ENCODE results near the gene RGS4. TPM values are rescaled to one million over a fixed set of nuclear protein-coding genes. Genes with fewer than 3 reads are reported as not detected.

RGS4 gene
- total RNA-seq (2014; rRNA removed; shearing (Covaris generic); ENCODE audit: low replicate concordance), result not detected in 2 replicates

DNA sequence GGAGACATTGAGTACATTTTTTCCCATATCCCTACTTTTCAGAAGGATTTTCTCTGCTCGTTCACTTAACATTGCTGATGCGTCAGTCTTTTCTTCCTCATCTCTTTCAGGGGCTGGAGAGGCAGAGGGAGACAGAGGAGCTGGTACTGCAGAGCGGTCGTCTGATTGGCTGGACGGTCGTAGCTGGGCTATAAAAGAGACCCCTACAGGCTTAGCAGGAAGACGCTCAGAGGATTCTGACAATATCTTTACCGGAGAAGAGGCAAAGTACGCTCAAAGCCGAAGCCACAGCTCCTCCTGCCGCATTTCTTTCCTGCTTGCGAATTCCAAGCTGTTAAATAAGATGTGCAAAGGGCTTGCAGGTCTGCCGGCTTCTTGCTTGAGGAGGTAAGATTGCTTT is at the start of gene RGS4:
Gene RGS4 (plus strand): TSS at position 220 of the 400 bp plus-strand sequence. CDS start 124 bp downstream, at position 344.
- Histone ChIP-seq H3K79me2 (ENCODE audit: low read length) (no peaks in the 10 kb centered on the region), H3K9me3 (ENCODE audit: low read length) (no peaks in the 10 kb centered on the region), H3K4me1 (ENCODE audit: low read length) (peaks cover 9% of the 10 kb centered on the region), H3K4me3 (ENCODE audit: low read length) (no peak within 1 kb of the TSS), H3K27me3 (ENCODE audit: low read length) (no peaks in the 10 kb centered on the region), H2AFZ (ENCODE audit: low read length) (no peak within 1 kb of the TSS), H3K9ac (ENCODE audit: low read length) (no peak within 1 kb of the TSS), H3K9me2 (replicated peaks; ENCODE audit: insufficient read depth, low read length) (no peaks in the 10 kb centered on the region), H4K20me1 (ENCODE audit: insufficient read depth, low read depth, low read length) (no peaks in the 10 kb centered on the region), H3K36me3 (ENCODE audit: insufficient read depth, low read length) (no peaks in the 10 kb centered on the region), H3K4me2 (ENCODE audit: low read depth, low read length, poor library complexity, severe bottlenecking) (no peak within 1 kb of the TSS), H3K27ac (ENCODE audit: low read length) (no peak within 1 kb of the TSS)
- DNase-seq, result no peak

DNA sequence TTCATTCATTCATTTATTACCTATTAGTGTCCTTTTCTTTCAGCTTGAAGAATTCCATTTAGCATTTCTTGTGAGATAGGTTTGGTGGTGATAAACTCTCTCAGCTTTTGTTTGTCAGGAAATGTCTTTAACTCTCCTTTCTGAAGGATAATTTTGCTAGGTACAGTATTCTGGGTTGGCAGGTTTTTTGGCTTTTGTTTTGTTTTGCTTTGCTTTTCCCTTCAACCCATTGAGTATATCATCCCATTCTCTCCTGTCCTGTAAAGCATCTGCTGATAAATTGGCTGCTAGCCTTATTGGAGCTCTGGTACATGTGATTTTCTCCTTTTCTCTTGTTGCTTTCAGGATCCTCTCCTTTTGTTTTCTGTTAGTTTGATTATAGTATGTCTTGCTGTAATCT is 47.0 kb upstream of the RGS4 start:
- Histone ChIP-seq H3K79me2 (ENCODE audit: low read length) (no peaks in the 10 kb centered on the region), H3K4me3 (ENCODE audit: low read length) (no peak overlapping the region), H4K20me1 (ENCODE audit: insufficient read depth, low read depth, low read length) (no peaks in the 10 kb centered on the region), H3K9me2 (replicated peaks; ENCODE audit: insufficient read depth, low read length) (no peaks in the 10 kb centered on the region; the same call in none of the 2 replicates), H2AFZ (ENCODE audit: low read length) (no peak overlapping the region), H3K27me3 (ENCODE audit: low read length) (peaks cover 7% of the 10 kb centered on the region; the same call in 1 of the 2 replicates), H3K27ac (ENCODE audit: low read length) (no peak overlapping the region), H3K9me3 (ENCODE audit: low read length) (peaks cover 16% of the 10 kb centered on the region), H3K4me1 (ENCODE audit: low read length) (no peaks in the 10 kb centered on the region), H3K9ac (ENCODE audit: low read length) (no peak overlapping the region), H3K36me3 (ENCODE audit: insufficient read depth, low read length) (no peaks in the 10 kb centered on the region), H3K4me2 (ENCODE audit: low read depth, low read length, poor library complexity, severe bottlenecking) (no peak overlapping the region)
- no peak for DNase-seq

DNA sequence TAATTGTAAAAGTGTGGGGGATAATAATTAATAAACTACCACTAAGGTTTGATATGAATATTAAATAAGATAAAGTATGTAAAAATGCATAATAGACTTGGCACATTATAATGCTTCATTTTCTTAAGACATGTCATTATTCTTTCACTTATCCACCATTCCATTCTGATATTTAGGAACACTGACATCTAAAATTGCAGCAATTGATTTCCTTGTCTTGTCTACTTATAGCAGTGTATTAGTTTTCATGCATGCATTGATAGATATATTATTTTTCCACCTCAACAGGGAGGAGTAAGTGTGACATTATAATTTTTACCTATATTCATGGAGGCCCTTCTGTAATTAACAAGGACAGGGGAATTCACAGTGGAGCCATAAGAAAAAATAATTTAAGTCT is 41.6 kb upstream of the RGS4 start:
- Histone ChIP-seq H3K9me2 (replicated peaks; ENCODE audit: insufficient read depth, low read length) (no peaks in the 10 kb centered on the region; the same call in 1 of the 2 replicates), H3K79me2 (ENCODE audit: low read length) (no peaks in the 10 kb centered on the region), H4K20me1 (ENCODE audit: insufficient read depth, low read depth, low read length) (no peaks in the 10 kb centered on the region), H2AFZ (ENCODE audit: low read length) (no peak overlapping the region), H3K4me1 (ENCODE audit: low read length) (no peaks in the 10 kb centered on the region), H3K27ac (ENCODE audit: low read length) (no peak overlapping the region), H3K9ac (ENCODE audit: low read length) (no peak overlapping the region), H3K4me3 (ENCODE audit: low read length) (no peak overlapping the region), H3K9me3 (ENCODE audit: low read length) (peaks cover 6% of the 10 kb centered on the region; the same call in 1 of the 2 replicates), H3K36me3 (ENCODE audit: insufficient read depth, low read length) (no peaks in the 10 kb centered on the region), H3K27me3 (ENCODE audit: low read length) (no peaks in the 10 kb centered on the region), H3K4me2 (ENCODE audit: low read depth, low read length, poor library complexity, severe bottlenecking) (no peak overlapping the region)
- no peak for DNase-seq

DNA sequence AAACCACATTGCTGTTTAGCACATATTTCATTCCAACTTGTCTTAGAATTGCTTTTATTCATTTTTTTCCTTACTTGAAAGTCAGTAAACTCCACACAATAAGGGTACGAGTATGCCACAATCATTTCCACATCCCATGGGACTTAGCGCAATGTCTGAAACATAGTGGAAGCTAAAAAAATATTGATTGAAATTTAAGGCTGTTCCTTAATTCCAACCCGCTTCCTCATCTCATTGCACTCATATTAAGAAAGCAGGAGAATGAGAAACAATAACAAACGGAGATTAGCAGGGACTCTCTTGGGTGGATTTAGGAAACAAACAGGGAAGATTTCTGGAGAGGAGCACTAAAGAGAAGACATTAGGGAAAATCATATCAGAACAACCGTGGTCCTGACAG is 39.3 kb upstream of the RGS4 start:
- Histone ChIP-seq H3K27ac (ENCODE audit: low read length) (no peak overlapping the region), H4K20me1 (ENCODE audit: insufficient read depth, low read depth, low read length) (no peaks in the 10 kb centered on the region), H3K4me3 (ENCODE audit: low read length) (no peak overlapping the region), H2AFZ (ENCODE audit: low read length) (no peak overlapping the region), H3K9me2 (replicated peaks; ENCODE audit: insufficient read depth, low read length) (no peaks in the 10 kb centered on the region; the same call in 1 of the 2 replicates), H3K79me2 (ENCODE audit: low read length) (no peaks in the 10 kb centered on the region), H3K36me3 (ENCODE audit: insufficient read depth, low read length) (no peaks in the 10 kb centered on the region), H3K4me1 (ENCODE audit: low read length) (no peaks in the 10 kb centered on the region), H3K27me3 (ENCODE audit: low read length) (0 out of 2 replicates have a peak, but pooled peaks cover 2% of the 10 kb centered on the region), H3K4me2 (ENCODE audit: low read depth, low read length, poor library complexity, severe bottlenecking) (no peak overlapping the region), H3K9ac (ENCODE audit: low read length) (no peak overlapping the region), H3K9me3 (ENCODE audit: low read length) (no peaks in the 10 kb centered on the region)
- no peak for DNase-seq

DNA sequence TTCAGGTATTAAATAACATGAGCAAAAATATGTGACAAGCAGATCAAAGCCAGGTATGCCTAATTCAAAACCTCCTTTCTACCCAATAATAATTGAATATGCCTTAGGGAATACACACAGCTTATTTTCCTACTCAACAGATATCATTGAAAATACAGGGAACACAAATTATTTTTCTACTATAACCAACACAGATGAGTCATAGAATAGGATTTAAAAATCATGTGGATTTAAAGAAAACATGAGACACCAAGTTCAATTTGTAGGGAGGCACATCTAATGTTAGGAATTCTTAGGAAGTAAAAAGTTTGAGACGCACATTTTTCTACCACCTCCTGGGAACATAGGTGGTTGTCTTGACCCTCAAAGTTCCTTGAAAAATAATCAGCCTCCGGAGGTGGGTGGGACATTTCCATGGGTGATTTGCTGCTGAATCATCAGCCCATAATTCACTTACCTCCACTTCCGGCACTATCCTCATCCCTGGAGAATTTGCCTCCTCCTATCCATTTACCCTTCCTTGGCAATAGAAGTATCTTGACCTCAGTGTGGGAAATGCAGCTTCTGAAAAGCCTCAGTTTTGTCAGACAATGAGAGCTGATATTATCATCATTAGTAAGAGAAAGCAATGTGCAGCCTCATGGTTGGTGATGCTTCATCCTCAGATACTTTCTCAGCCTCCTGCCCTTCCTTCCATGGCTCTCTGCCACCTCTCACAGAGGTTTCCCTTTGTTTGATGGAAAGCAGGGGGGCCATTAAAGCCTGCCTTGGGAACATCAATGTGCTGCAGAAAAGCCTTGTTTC is 33.5 kb upstream of the RGS4 start:
- Histone ChIP-seq H3K36me3 (ENCODE audit: insufficient read depth, low read length) (no peaks in the 10 kb centered on the region), H4K20me1 (ENCODE audit: insufficient read depth, low read depth, low read length) (no peaks in the 10 kb centered on the region), H3K9ac (ENCODE audit: low read length) (no peak overlapping the region), H3K9me3 (ENCODE audit: low read length) (no peaks in the 10 kb centered on the region), H3K4me3 (ENCODE audit: low read length) (no peak overlapping the region), H3K27me3 (ENCODE audit: low read length) (0 out of 2 replicates have a peak, but pooled peaks cover 2% of the 10 kb centered on the region), H3K27ac (ENCODE audit: low read length) (no peak overlapping the region), H2AFZ (ENCODE audit: low read length) (no peak overlapping the region), H3K79me2 (ENCODE audit: low read length) (no peaks in the 10 kb centered on the region), H3K9me2 (replicated peaks; ENCODE audit: insufficient read depth, low read length) (no peaks in the 10 kb centered on the region), H3K4me1 (ENCODE audit: low read length) (no peaks in the 10 kb centered on the region), H3K4me2 (ENCODE audit: low read depth, low read length, poor library complexity, severe bottlenecking) (no peak overlapping the region)
- no peak for DNase-seq

DNA sequence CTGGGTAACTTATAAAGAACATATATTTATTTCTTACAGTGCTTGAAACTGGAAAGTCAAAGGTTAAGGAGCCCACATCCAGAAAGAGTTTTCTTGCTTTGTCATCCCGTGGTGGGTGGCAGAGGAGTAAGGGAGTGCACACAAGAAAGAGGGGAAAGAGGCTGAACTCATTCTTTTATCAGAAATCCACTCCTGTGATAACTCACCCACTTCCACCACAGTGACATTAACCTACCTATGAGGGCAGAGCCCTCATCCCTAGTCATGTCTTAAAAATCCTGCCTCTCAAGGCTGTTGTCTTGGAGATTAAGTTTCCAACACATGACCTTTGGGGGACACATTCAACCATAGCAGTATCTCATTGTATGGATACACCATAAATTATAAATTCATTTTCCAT is 32.5 kb upstream of the RGS4 start:
- no peaks in the 10 kb centered on the region for H3K4me1 ChIP-seq (ENCODE audit: low read length)
- no peak overlapping the region for H2AFZ ChIP-seq (ENCODE audit: low read length)
- no peak overlapping the region for H3K4me3 ChIP-seq (ENCODE audit: low read length)
- H3K79me2 ChIP-seq (ENCODE audit: low read length), result no peaks in the 10 kb centered on the region
- H3K9ac ChIP-seq (ENCODE audit: low read length), result no peak overlapping the region
- no peaks in the 10 kb centered on the region for H3K36me3 ChIP-seq (ENCODE audit: insufficient read depth, low read length)
- no peak for DNase-seq
- H3K27me3 ChIP-seq (ENCODE audit: low read length), result 0 out of 2 replicates have a peak, but pooled peaks cover 2% of the 10 kb centered on the region
- H4K20me1 ChIP-seq (ENCODE audit: insufficient read depth, low read depth, low read length), result no peaks in the 10 kb centered on the region
- no peaks in the 10 kb centered on the region for H3K9me2 ChIP-seq (replicated peaks; ENCODE audit: insufficient read depth, low read length)
- no peaks in the 10 kb centered on the region for H3K9me3 ChIP-seq (ENCODE audit: low read length)
- no peak overlapping the region for H3K4me2 ChIP-seq (ENCODE audit: low read depth, low read length, poor library complexity, severe bottlenecking)
- H3K27ac ChIP-seq (ENCODE audit: low read length), result no peak overlapping the region

DNA sequence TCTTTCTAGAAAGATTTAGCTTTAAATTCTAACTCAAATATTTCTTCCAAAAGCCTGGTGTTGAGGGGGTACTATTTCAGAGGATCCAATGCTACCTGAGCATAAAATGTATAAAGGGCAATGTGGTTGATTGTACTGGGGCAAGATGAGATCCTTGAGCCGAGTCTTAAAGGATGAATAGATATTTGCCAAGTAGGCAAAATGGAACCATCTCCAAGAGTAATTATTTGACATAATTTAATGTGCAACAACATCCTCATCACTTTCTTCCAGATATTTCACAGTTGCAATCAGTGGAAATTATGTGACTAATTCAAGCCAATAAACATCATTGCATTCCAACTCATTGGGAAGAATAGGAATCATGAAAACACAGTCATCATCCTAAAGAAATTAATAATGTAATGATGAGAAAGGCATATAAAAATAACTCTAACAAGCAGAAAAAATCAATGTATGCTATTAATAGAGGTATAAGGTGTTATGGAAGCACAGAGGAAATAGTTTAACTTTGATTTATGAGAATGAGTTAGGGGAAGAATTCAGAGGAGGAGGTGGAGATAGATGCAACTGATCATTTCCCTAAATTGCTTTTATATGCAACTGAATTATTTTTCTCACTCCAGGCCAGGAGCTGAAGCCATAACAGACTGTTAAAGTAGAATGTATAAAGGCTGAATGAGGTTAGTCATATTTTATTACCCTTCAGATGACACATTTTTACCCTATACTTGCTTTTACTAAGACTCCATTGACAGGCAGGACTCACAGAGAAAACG is 30.0 kb upstream of the RGS4 start:
- Histone ChIP-seq H3K9ac (ENCODE audit: low read length) (no peak overlapping the region), H2AFZ (ENCODE audit: low read length) (no peak overlapping the region), H3K27ac (ENCODE audit: low read length) (no peak overlapping the region), H4K20me1 (ENCODE audit: insufficient read depth, low read depth, low read length) (no peaks in the 10 kb centered on the region), H3K79me2 (ENCODE audit: low read length) (no peaks in the 10 kb centered on the region), H3K9me3 (ENCODE audit: low read length) (no peaks in the 10 kb centered on the region), H3K36me3 (ENCODE audit: insufficient read depth, low read length) (no peaks in the 10 kb centered on the region), H3K4me3 (ENCODE audit: low read length) (no peak overlapping the region), H3K27me3 (ENCODE audit: low read length) (no peaks in the 10 kb centered on the region; the same call in 1 of the 2 replicates), H3K9me2 (replicated peaks; ENCODE audit: insufficient read depth, low read length) (no peaks in the 10 kb centered on the region), H3K4me1 (ENCODE audit: low read length) (no peaks in the 10 kb centered on the region), H3K4me2 (ENCODE audit: low read depth, low read length, poor library complexity, severe bottlenecking) (no peak overlapping the region)
- DNase-seq, result no peak

DNA sequence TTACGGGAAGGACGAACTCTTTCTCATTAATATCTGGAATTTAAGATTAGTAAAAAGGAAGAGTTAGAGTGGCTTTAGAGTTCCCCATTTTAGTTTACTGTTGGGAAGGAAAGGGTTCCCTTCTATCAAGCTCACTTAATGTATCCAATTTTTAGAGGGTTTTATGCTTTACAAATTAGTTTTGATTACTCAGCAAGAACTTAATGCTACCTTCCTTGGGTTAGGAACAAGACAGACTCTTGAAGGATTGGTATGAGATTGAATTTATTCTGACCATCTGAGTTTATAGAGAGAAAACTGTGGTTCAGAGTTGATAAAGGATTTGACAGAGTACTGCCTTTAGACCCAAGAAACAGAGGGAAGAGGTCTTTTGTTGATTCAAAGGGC is 29.5 kb upstream of the RGS4 start:
- Histone ChIP-seq H3K36me3 (ENCODE audit: insufficient read depth, low read length) (no peaks in the 10 kb centered on the region), H2AFZ (ENCODE audit: low read length) (no peak overlapping the region), H3K4me3 (ENCODE audit: low read length) (no peak overlapping the region), H3K4me1 (ENCODE audit: low read length) (no peaks in the 10 kb centered on the region), H3K79me2 (ENCODE audit: low read length) (no peaks in the 10 kb centered on the region), H3K27ac (ENCODE audit: low read length) (no peak overlapping the region), H3K9me3 (ENCODE audit: low read length) (no peaks in the 10 kb centered on the region), H3K9me2 (replicated peaks; ENCODE audit: insufficient read depth, low read length) (no peaks in the 10 kb centered on the region), H3K9ac (ENCODE audit: low read length) (no peak overlapping the region), H4K20me1 (ENCODE audit: insufficient read depth, low read depth, low read length) (no peaks in the 10 kb centered on the region), H3K27me3 (ENCODE audit: low read length) (no peaks in the 10 kb centered on the region; the same call in 1 of the 2 replicates), H3K4me2 (ENCODE audit: low read depth, low read length, poor library complexity, severe bottlenecking) (no peak overlapping the region)
- DNase-seq, result no peak

Data from Karpas-422 (cell line).